K562 (cell line): ENCODE results near the gene NFAM1. TPM values are rescaled to one million over a fixed set of nuclear protein-coding genes. Genes with fewer than 3 reads are reported as not detected.

ENCODE experiments used
- HSF4 ChIP-seq: fragments of 250-450 bp; sonication (Bioruptor Pico); IDR thresholded peaks from 2 replicates; pipeline ENCODE4 v2.1.2; 2022; ENCODE audit warnings: mild to moderate bottlenecking, moderate library complexity, borderline replicate concordance
- MAZ ChIP-seq, 2 experiments: fragments of 450-650 bp in 1 of 2; sonication (generic) in 1 of 2; formaldehyde crosslinking; IDR thresholded peaks in 1 of 2; conservative IDR thresholded peaks in 1 of 2; 2 replicates each; pipeline versions ENCODE4 v1.4.0 to v1.5.0; 2020; ENCODE audit warnings: mild to moderate bottlenecking in 1 of 2, missing genetic modification reagents in 1 of 2
- MYNN ChIP-seq, 2 experiments: sonication (generic); formaldehyde crosslinking in 1 of 2; IDR thresholded peaks; 2 replicates each; pipeline versions ENCODE4 v1.5.0 to v1.6.1; 2016 to 2020; ENCODE audit warnings: antibody characterized with exemption in 1 of 2, missing genetic modification reagents in 1 of 2
- NFIX ChIP-seq: fragments of 250-450 bp; sonication (Bioruptor Pico); IDR thresholded peaks from 2 replicates; pipeline ENCODE4 v1.4.0; 2020; ENCODE audit warnings: low read depth, mild to moderate bottlenecking, moderate library complexity
- NR2C1 ChIP-seq, 2 experiments: fragments of 450-650 bp; IDR thresholded peaks; 2 replicates each; pipeline ENCODE4 v1.6.1; 2017; ENCODE audit warnings: mild to moderate bottlenecking in 2 of 2, antibody characterized with exemption in 1 of 2, inconsistent platforms in 1 of 2, missing compliant biosample characterization in 1 of 2, missing genetic modification characterization in 1 of 2
- PML ChIP-seq: IDR thresholded peaks from 2 replicates; pipeline ENCODE4 v1.6.1; 2012; ENCODE audit warnings: low read length, inconsistent platforms
- U2AF2 ChIP-seq: fragments of 200-400 bp; formaldehyde crosslinking; optimal IDR thresholded peaks from 2 replicates; pipeline ENCODE3; 2017; ENCODE audit warnings: low read depth, mild to moderate bottlenecking, low read length
- WHSC1 ChIP-seq: IDR thresholded peaks from one replicate; pipeline ENCODE4 v1.6.1; 2012; ENCODE audit warnings: low read length, control low read depth, inconsistent platforms
- ZC3H11A ChIP-seq: IDR thresholded peaks from 2 replicates; pipeline ENCODE4 v1.6.1; 2012; ENCODE audit warnings: low read depth, low read length, improper control_type of control experiment
- ZNF23 ChIP-seq: fragments of 250-450 bp; sonication (Bioruptor Pico); IDR thresholded peaks from 2 replicates; pipeline ENCODE4 v1.4.0; 2020; ENCODE audit warnings: mild to moderate bottlenecking
- ZNF586 ChIP-seq: fragments of 450-650 bp; formaldehyde crosslinking; conservative IDR thresholded peaks from 2 replicates; pipeline ENCODE4 v1.4.0; 2020; ENCODE audit warnings: mild to moderate bottlenecking, moderate library complexity
- polyA plus RNA-seq, 8 experiments: library from polyadenylated mRNA; depleted of rRNA in 4 of 8; stranded (reverse) in 5 of 8; unstranded in 3 of 8; fragments of >200 nt; fragmentation: Nextera tagmentation in 2 of 8; fragmentation: Illumina TruSeq in 1 of 8; extraction: Ambion mirVana in 2 of 8; extraction: Trizol in 1 of 8; gene quantifications; 2 replicates each; pipeline versions ENCODE4 v1.2.1 to v1.2.3, GENCODE V29; 2011 to 2014; ENCODE audit warnings: inconsistent platforms in 1 of 8, missing spikeins in 1 of 8
- total RNA-seq, 7 experiments: library from RNA; depleted of rRNA in 6 of 7; stranded (reverse); fragments of >200 nt in 6 of 7; fragmentation: Illumina TruSeq in 2 of 7; extraction: Trizol in 2 of 7; gene quantifications; 2 replicates each; pipeline versions ENCODE4 v1.2.1 to v1.2.3, GENCODE V29; 2011 to 2021; ENCODE audit warnings: low replicate concordance in 1 of 7
- TF ChIP-seq, protein P1 (sequence below): fragments of 250-450 bp; sonication (Bioruptor Pico); IDR thresholded peaks from 2 replicates; pipeline ENCODE4 v1.8.0; 2022; ENCODE audit warnings: inconsistent platforms
- TF ChIP-seq, protein P2 (sequence below), 3 experiments: fragments of 200-800 bp in 1 of 3; fragments of 250-450 bp in 1 of 3; fragments of 450-650 bp in 1 of 3; sonication (Bioruptor Pico) in 1 of 3; sonication (Bioruptor generic) in 1 of 3; formaldehyde crosslinking in 1 of 3; IDR thresholded peaks; 2 replicates each; pipeline versions ENCODE4 v1.6.1 to v1.8.0; 2016 to 2022; ENCODE audit warnings: mild to moderate bottlenecking in 2 of 3, missing genetic modification characterization in 2 of 3, missing compliant biosample characterization in 1 of 3, moderate library complexity in 1 of 3
- TF ChIP-seq, protein P3 (sequence below): fragments of 450-650 bp; IDR thresholded peaks from 2 replicates; pipeline ENCODE4 v1.7.0; 2016; ENCODE audit warnings: borderline replicate concordance
- TF ChIP-seq, protein P4 (sequence below): sonication (generic); formaldehyde crosslinking; IDR thresholded peaks from 2 replicates; pipeline ENCODE4 v1.8.0; 2023; ENCODE audit warnings: mild to moderate bottlenecking, missing genetic modification reagents
- TF ChIP-seq, protein P5 (sequence below): sonication (generic); formaldehyde crosslinking; IDR thresholded peaks from 2 replicates; pipeline ENCODE4 v1.8.1; 2022; ENCODE audit warnings: missing genetic modification reagents

NFAM1 gene
- total and polyA plus RNA-seq, 9 of the 15 experiments (the other 6 are each of a cell fraction or from before 2014, with no cell fraction given) = 0.01 to 0.18 (median 0.03) TPM; not detected in 5

DNA sequence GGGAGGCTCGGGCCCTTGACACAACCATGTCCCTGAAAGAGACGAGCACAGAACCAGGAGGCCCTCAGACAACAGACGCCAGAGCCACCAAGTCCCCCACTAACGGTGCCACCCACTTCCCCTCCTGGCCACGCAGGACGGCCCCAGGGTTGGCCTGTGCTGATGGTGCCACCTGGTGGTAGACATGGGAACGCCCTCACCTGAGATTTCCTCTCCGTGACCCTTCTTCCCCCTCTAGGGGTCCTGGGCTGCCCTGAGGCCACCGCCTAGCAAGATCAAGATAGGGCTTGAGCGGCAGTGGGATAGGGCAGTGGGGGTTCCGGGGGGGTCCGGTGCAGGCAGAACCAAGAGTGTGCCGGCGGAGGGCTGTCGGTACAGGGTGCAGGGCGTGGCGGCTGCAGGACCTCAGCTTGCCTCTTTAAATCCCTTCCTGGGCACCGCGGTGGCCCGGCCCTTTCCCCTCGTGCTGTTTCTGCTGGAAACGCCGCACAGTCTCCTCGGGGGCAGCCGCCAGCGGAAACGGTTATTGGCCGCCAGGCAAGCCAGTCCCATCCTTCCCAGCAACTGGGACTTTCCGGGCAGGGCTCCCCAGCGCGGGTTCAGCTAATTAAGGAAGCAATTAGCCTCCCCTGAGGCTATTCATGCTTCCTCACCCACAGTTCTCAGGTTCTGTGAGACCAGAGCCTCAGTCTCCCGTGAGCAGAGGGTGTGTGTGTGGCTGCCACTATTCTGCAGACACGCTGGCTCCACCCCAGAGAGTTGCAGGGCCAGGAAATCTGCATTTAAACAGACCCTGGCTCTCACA lies 5.5 kb upstream of the NFAM1 start (continued):
- TF ChIP-seq U2AF2 (no peak), MYNN (IDR thresholded peaks at IDR 0.05) (no peak), MYNN (CRISPR knock-in tag; IDR thresholded peaks at IDR 0.05) (no peak), ZC3H11A (no peak), WHSC1 (no peak), ZNF586 (CRISPR knock-in tag) (no peak), MAZ (CRISPR knock-in tag; conservative IDR thresholded peaks at IDR 0.05 in 1 of 2, IDR thresholded peaks at IDR 0.05 in 1 of 2) (peak in 1 of 2 experiments; percentile 51; a peak in 1 of 4 replicates), NR2C1 (IDR thresholded peaks at IDR 0.05) (no peak), NR2C1 (tag; IDR thresholded peaks at IDR 0.05) (no peak), NFIX (CRISPR knock-in tag) (no peak), PML (no peak), ZNF23 (CRISPR knock-in tag) (no peak), HSF4 (CRISPR knock-in tag) (no peak)
- TF ChIP-seq, protein P1, sequence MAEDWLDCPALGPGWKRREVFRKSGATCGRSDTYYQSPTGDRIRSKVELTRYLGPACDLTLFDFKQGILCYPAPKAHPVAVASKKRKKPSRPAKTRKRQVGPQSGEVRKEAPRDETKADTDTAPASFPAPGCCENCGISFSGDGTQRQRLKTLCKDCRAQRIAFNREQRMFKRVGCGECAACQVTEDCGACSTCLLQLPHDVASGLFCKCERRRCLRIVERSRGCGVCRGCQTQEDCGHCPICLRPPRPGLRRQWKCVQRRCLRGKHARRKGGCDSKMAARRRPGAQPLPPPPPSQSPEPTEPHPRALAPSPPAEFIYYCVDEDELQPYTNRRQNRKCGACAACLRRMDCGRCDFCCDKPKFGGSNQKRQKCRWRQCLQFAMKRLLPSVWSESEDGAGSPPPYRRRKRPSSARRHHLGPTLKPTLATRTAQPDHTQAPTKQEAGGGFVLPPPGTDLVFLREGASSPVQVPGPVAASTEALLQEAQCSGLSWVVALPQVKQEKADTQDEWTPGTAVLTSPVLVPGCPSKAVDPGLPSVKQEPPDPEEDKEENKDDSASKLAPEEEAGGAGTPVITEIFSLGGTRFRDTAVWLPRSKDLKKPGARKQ = no peak
- TF ChIP-seq, protein P2, sequence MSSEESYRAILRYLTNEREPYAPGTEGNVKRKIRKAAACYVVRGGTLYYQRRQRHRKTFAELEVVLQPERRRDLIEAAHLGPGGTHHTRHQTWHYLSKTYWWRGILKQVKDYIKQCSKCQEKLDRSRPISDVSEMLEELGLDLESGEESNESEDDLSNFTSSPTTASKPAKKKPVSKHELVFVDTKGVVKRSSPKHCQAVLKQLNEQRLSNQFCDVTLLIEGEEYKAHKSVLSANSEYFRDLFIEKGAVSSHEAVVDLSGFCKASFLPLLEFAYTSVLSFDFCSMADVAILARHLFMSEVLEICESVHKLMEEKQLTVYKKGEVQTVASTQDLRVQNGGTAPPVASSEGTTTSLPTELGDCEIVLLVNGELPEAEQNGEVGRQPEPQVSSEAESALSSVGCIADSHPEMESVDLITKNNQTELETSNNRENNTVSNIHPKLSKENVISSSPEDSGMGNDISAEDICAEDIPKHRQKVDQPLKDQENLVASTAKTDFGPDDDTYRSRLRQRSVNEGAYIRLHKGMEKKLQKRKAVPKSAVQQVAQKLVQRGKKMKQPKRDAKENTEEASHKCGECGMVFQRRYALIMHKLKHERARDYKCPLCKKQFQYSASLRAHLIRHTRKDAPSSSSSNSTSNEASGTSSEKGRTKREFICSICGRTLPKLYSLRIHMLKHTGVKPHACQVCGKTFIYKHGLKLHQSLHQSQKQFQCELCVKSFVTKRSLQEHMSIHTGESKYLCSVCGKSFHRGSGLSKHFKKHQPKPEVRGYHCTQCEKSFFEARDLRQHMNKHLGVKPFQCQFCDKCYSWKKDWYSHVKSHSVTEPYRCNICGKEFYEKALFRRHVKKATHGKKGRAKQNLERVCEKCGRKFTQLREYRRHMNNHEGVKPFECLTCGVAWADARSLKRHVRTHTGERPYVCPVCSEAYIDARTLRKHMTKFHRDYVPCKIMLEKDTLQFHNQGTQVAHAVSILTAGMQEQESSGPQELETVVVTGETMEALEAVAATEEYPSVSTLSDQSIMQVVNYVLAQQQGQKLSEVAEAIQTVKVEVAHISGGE (CRISPR knock-in tag; IDR thresholded peaks at IDR 0.05) = no peak
- TF ChIP-seq, protein P3, sequence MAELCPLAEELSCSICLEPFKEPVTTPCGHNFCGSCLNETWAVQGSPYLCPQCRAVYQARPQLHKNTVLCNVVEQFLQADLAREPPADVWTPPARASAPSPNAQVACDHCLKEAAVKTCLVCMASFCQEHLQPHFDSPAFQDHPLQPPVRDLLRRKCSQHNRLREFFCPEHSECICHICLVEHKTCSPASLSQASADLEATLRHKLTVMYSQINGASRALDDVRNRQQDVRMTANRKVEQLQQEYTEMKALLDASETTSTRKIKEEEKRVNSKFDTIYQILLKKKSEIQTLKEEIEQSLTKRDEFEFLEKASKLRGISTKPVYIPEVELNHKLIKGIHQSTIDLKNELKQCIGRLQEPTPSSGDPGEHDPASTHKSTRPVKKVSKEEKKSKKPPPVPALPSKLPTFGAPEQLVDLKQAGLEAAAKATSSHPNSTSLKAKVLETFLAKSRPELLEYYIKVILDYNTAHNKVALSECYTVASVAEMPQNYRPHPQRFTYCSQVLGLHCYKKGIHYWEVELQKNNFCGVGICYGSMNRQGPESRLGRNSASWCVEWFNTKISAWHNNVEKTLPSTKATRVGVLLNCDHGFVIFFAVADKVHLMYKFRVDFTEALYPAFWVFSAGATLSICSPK = no peak
- TF ChIP-seq, protein P4, sequence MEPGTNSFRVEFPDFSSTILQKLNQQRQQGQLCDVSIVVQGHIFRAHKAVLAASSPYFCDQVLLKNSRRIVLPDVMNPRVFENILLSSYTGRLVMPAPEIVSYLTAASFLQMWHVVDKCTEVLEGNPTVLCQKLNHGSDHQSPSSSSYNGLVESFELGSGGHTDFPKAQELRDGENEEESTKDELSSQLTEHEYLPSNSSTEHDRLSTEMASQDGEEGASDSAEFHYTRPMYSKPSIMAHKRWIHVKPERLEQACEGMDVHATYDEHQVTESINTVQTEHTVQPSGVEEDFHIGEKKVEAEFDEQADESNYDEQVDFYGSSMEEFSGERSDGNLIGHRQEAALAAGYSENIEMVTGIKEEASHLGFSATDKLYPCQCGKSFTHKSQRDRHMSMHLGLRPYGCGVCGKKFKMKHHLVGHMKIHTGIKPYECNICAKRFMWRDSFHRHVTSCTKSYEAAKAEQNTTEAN (CRISPR knock-in tag) = no peak
- TF ChIP-seq, protein P5, sequence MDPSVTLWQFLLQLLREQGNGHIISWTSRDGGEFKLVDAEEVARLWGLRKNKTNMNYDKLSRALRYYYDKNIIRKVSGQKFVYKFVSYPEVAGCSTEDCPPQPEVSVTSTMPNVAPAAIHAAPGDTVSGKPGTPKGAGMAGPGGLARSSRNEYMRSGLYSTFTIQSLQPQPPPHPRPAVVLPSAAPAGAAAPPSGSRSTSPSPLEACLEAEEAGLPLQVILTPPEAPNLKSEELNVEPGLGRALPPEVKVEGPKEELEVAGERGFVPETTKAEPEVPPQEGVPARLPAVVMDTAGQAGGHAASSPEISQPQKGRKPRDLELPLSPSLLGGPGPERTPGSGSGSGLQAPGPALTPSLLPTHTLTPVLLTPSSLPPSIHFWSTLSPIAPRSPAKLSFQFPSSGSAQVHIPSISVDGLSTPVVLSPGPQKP (CRISPR knock-in tag) = no peak
